K562 (cell line): ENCODE measurements around the gene GRB10. TPM values are rescaled to one million over a fixed set of nuclear protein-coding genes. Genes with fewer than 3 reads are reported as not detected.

Source experiments
- ATAC-seq: fragments of 200-7000 bp; cut with Tn5 transposase; 3 replicates; pipeline ENCODE4 v1.9.1; 2020; ENCODE audit warnings: moderate library complexity
- BruUV-seq: library from RNA; stranded (reverse); fragments of 400-500 nt; replicated peaks from 2 replicates; lab custom pipeline; 2021; lab: Mats Ljungman, UMichigan
- CTCF ChIA-PET: fragments of 300-600 bp; formaldehyde crosslinking; extraction: SDS; loops from one replicate; lab custom pipeline; 2021; ENCODE audit warnings: low intra/inter-chr PET ratio; lab: Yijun Ruan, JAX
- POLR2A ChIA-PET: fragments of 300-600, 350-650 bp; sonication (Branson Sonifier 250); formaldehyde crosslinking; extraction: SDS; loops from one replicate; lab custom pipeline; 2021; ENCODE audit warnings: antibody characterized with exemption, inconsistent platforms; lab: Yijun Ruan, JAX
- DNase-seq, 4 experiments: peaks; one replicate each; pipeline versions ENCODE4 v3.0.0 to v3.0.0-alpha.2; 2011 to 2018; ENCODE audit warnings: low spot score in 3 of 4, mixed read lengths in 3 of 4; ENCODE audit errors: extremely low read depth in 1 of 4
- FAIRE-seq: peaks from 2 replicates; lab custom pipeline; 2011; peaks lifted over from hg19 to GRCh38; lab: Jason Lieb, UNC
- H2AFZ ChIP-seq: 2 replicates; pipeline ENCODE4 v1.6.0; 2011; ENCODE audit warnings: low read depth, low read length, control low read depth, inconsistent platforms
- H3K27ac ChIP-seq: fragments of 200-600 bp; 3 replicates; pipeline ENCODE4 v1.8.0; 2011; ENCODE audit warnings: low read depth, mild to moderate bottlenecking, control low read depth, inconsistent platforms, low read length, moderate library complexity, mixed read lengths; ENCODE audit errors: extremely low read depth
- H3K27me3 ChIP-seq, 2 experiments: fragments of 300-600 bp in 1 of 2; 2 replicates in 1 of 2; 3 replicates in 1 of 2; pipeline versions ENCODE4 v1.6.0 to v1.8.0; 2011; ENCODE audit warnings: inconsistent platforms in 2 of 2, low read length in 2 of 2, mild to moderate bottlenecking in 1 of 2, mixed read lengths in 1 of 2, moderate library complexity in 1 of 2; ENCODE audit not compliant: control insufficient read depth in 2 of 2, insufficient read depth in 2 of 2
- H3K36me3 ChIP-seq: fragments of 300-600 bp; 3 replicates; pipeline ENCODE4 v1.8.0; 2011; ENCODE audit warnings: mild to moderate bottlenecking, low read length, inconsistent platforms; ENCODE audit not compliant: control insufficient read depth, insufficient read depth
- H3K4me1 ChIP-seq, 2 experiments: fragments of 200-600 bp in 1 of 2; replicated peaks in 1 of 2; 2 replicates in 1 of 2; 3 replicates in 1 of 2; pipeline versions ENCODE4 v1.5.1 to v1.8.0; 2011; ENCODE audit warnings: inconsistent platforms in 2 of 2, low read length in 2 of 2, mild to moderate bottlenecking in 1 of 2, mixed read lengths in 1 of 2, moderate library complexity in 1 of 2; ENCODE audit not compliant: control insufficient read depth in 2 of 2, insufficient read depth in 2 of 2
- H3K4me2 ChIP-seq: 2 replicates; pipeline ENCODE4 v1.6.1; 2011; ENCODE audit warnings: low read length, control low read depth, inconsistent platforms, mixed read lengths; ENCODE audit not compliant: insufficient read depth
- H3K4me3 ChIP-seq: fragments of 200-600 bp; sonication (generic), shearing (Covaris generic); 2 replicates; pipeline ENCODE4 v1.5.1; 2016; ENCODE audit warnings: control low read depth, inconsistent platforms
- H3K79me2 ChIP-seq: fragments of 200-600 bp; 3 replicates; pipeline ENCODE4 v1.8.0; 2011; ENCODE audit warnings: low read length, inconsistent platforms; ENCODE audit not compliant: control insufficient read depth, insufficient read depth
- H3K9ac ChIP-seq, 2 experiments: 2 replicates each; pipeline versions ENCODE4 v1.6.0 to v1.6.1; 2011; ENCODE audit warnings: low read depth in 2 of 2, low read length in 2 of 2, control low read depth in 1 of 2, inconsistent platforms in 1 of 2, mild to moderate bottlenecking in 1 of 2, mixed read lengths in 1 of 2; ENCODE audit not compliant: insufficient read depth in 1 of 2
- H3K9me1 ChIP-seq: one replicate; pipeline ENCODE4 v1.6.0; 2011; ENCODE audit warnings: inconsistent platforms, mild to moderate bottlenecking, low read length, moderate library complexity; ENCODE audit not compliant: control insufficient read depth, insufficient read depth
- H3K9me3 ChIP-seq: replicated peaks from 2 replicates; pipeline ENCODE4 v1.5.1; 2011; ENCODE audit warnings: low read depth, low read length, inconsistent platforms; ENCODE audit not compliant: control insufficient read depth, insufficient read depth
- H4K20me1 ChIP-seq: replicated peaks from 2 replicates; pipeline ENCODE4 v1.6.1; 2011; ENCODE audit warnings: low read length, inconsistent platforms, mixed read lengths; ENCODE audit not compliant: control insufficient read depth, insufficient read depth
- EP400 ChIP-seq: fragments of 450-650 bp; IDR thresholded peaks from 2 replicates; pipeline ENCODE4 v1.6.1; 2017; ENCODE audit warnings: antibody characterized with exemption, mild to moderate bottlenecking, moderate library complexity
- ESRRA ChIP-seq: fragments of 450-650 bp; IDR thresholded peaks from 2 replicates; pipeline ENCODE4 v1.6.1; 2014; ENCODE audit warnings: low read depth, mild to moderate bottlenecking, moderate library complexity, borderline replicate concordance
- ESRRB ChIP-seq: fragments of 250-450 bp; sonication (Bioruptor Pico); IDR thresholded peaks from 2 replicates; pipeline ENCODE4 v1.5.0; 2020; ENCODE audit warnings: mild to moderate bottlenecking, moderate library complexity, borderline replicate concordance
- ETS1 ChIP-seq: conservative IDR thresholded peaks from 2 replicates; pipeline ENCODE4 v1.6.1; 2011; ENCODE audit warnings: low read depth, mild to moderate bottlenecking, low read length; ENCODE audit not compliant: control insufficient read depth
- HNRNPK ChIP-seq: fragments of 200-400 bp; formaldehyde crosslinking; IDR thresholded peaks from one replicate; pipeline ENCODE4 v1.6.1; 2018; ENCODE audit warnings: mild to moderate bottlenecking, low read depth, low read length; ENCODE audit not compliant: poor library complexity, severe bottlenecking
- KDM4B ChIP-seq, 2 experiments: fragments of 450-650 bp in 1 of 2; sonication (generic) in 1 of 2; IDR thresholded peaks; 2 replicates each; pipeline ENCODE4 v1.6.1; 2016 to 2017; ENCODE audit warnings: borderline replicate concordance in 2 of 2, antibody characterized with exemption in 1 of 2, low read depth in 1 of 2, mild to moderate bottlenecking in 1 of 2
- MLLT1 ChIP-seq, 2 experiments: fragments of 450-650 bp; IDR thresholded peaks; 2 replicates each; pipeline ENCODE4 v1.6.1; 2016
- NUFIP1 ChIP-seq: fragments of 450-650 bp; IDR thresholded peaks from 2 replicates; pipeline ENCODE4 v1.6.1; 2018; ENCODE audit not compliant: partially characterized antibody
- SMC3 ChIP-seq: conservative IDR thresholded peaks from 2 replicates; pipeline ENCODE4 v1.6.1; 2011; ENCODE audit warnings: low read depth, low read length, improper control_type of control experiment; ENCODE audit not compliant: insufficient read depth
- SRSF9 ChIP-seq: fragments of 200-400 bp; formaldehyde crosslinking; IDR thresholded peaks from 2 replicates; pipeline ENCODE4 v1.6.1; 2017; ENCODE audit warnings: low read depth, low read length, borderline replicate concordance
- STAT5B ChIP-seq: fragments of 250-450 bp; sonication (Bioruptor Pico); IDR thresholded peaks from 2 replicates; pipeline ENCODE4 v1.8.0; 2021; ENCODE audit warnings: mild to moderate bottlenecking, inconsistent platforms
- TFAM ChIP-seq: fragments of 250-450 bp; sonication (Bioruptor Pico); conservative IDR thresholded peaks from 2 replicates; pipeline ENCODE4 v1.5.0; 2021; ENCODE audit warnings: mild to moderate bottlenecking, moderate library complexity
- WHSC1 ChIP-seq: IDR thresholded peaks from one replicate; pipeline ENCODE4 v1.6.1; 2012; ENCODE audit warnings: low read length, control low read depth, inconsistent platforms
- ZNF146 ChIP-seq: IDR thresholded peaks from one replicate; pipeline ENCODE4 v1.6.1; 2018; ENCODE audit warnings: missing compliant biosample characterization; ENCODE audit not compliant: unreplicated experiment
- ZNF511 ChIP-seq: sonication (generic); formaldehyde crosslinking; IDR thresholded peaks from 2 replicates; pipeline ENCODE4 v1.8.0; 2022; ENCODE audit warnings: mild to moderate bottlenecking, missing genetic modification reagents
- ZNF639 ChIP-seq, 2 experiments: fragments of 200-800 bp in 1 of 2; sonication (Bioruptor generic) in 1 of 2; sonication (generic) in 1 of 2; formaldehyde crosslinking in 1 of 2; IDR thresholded peaks in 1 of 2; conservative IDR thresholded peaks in 1 of 2; 2 replicates each; pipeline versions ENCODE4 v1.5.0 to v1.6.1; 2016 to 2020; ENCODE audit warnings: missing compliant biosample characterization in 1 of 2, missing genetic modification characterization in 1 of 2, missing genetic modification reagents in 1 of 2
- WGBS: fragments of 100-300 bp; shearing (Covaris generic); methylation state at CpG from one replicate; pipeline ENCODE4 v1.1.6; 2016; ENCODE audit warnings: low coverage, mixed read lengths; ENCODE audit not compliant: insufficient coverage; ENCODE audit errors: missing lambda C conversion rate; 5-methylcytosine and 5-hydroxymethylcytosine counted together
- in situ Hi-C: fragments of 300-500 bp; cut with MboI; formaldehyde crosslinking; loops from 4 replicates; pipeline ENCODE4 v1.15.0; 2018; ENCODE audit warnings: inconsistent platforms, mixed read lengths
- intact Hi-C: fragments of 100-400 bp; cut with micrococcal nuclease; formaldehyde crosslinking; loops from 2 replicates; pipeline ENCODE4 v1.14.2; 2022
- polyA plus RNA-seq, 8 experiments: library from polyadenylated mRNA; depleted of rRNA in 4 of 8; stranded (reverse) in 5 of 8; unstranded in 3 of 8; fragments of >200 nt; fragmentation: Nextera tagmentation in 2 of 8; fragmentation: Illumina TruSeq in 1 of 8; extraction: Ambion mirVana in 2 of 8; extraction: Trizol in 1 of 8; gene quantifications; 2 replicates each; pipeline versions ENCODE4 v1.2.1 to v1.2.3, GENCODE V29; 2011 to 2014; ENCODE audit warnings: inconsistent platforms in 1 of 8, missing spikeins in 1 of 8
- total RNA-seq, 7 experiments: library from RNA; depleted of rRNA in 6 of 7; stranded (reverse); fragments of >200 nt in 6 of 7; fragmentation: Illumina TruSeq in 2 of 7; extraction: Trizol in 2 of 7; gene quantifications; 2 replicates each; pipeline versions ENCODE4 v1.2.1 to v1.2.3, GENCODE V29; 2011 to 2021; ENCODE audit warnings: low replicate concordance in 1 of 7

Gene GRB10
- total and polyA plus RNA-seq, 9 of the 15 experiments (the other 6 are each of a cell fraction or from before 2014, with no cell fraction given): 8.9 to 88.5 (median 40.7) TPM

GRCh38 chr7:50748472-50748871, 34.2 kb downstream of the GRB10 start (continued):
- TF ChIP-seq HNRNPK: no peak
- TF ChIP-seq ESRRB: no peak
- no peak for TF ChIP-seq TFAM (CRISPR knock-in tag)

- Histone ChIP-seq H3K4me2 (no peak overlapping the region), H3K27me3 (no peaks in the 10 kb centered on the region), H2AFZ (no peak overlapping the region), H3K9me1 (no peaks in the 10 kb centered on the region), H3K9me3 (no peaks in the 10 kb centered on the region), H3K27ac (no peak overlapping the region), H3K36me3 (peaks cover 8% of the 10 kb centered on the region; the same call in 2 of the 3 replicates), H3K4me1 (no peaks in the 10 kb centered on the region), H3K79me2 (peaks cover 91% of the 10 kb centered on the region), H3K9ac (no peak overlapping the region), H3K4me3 (no peak overlapping the region), H4K20me1 (peaks cover 21% of the 10 kb centered on the region; the same call in 1 of the 2 replicates)
- CTCF ChIA-PET: no interaction called here
- BruUV-seq: no TSS peak
- in situ Hi-C loops (no loop called here), intact Hi-C loops (no loop called here)
- 81% methylated on average over 2 of the region's 2 CpGs for WGBS
- ATAC-seq (no peak), FAIRE-seq (peak; percentile 15), DNase-seq (no peak)
- POLR2A ChIA-PET: interaction anchor here (0.5 kb wide), 1 partner anchor 34 kb away, joined by 3 read pairs; no protein-coding TSS in a partner anchor
- TF ChIP-seq ESRRA (no peak), ZNF639 (CRISPR knock-in tag; conservative IDR thresholded peaks at IDR 0.05 in 1 of 2, IDR thresholded peaks at IDR 0.05 in 1 of 2) (no peak), SRSF9 (no peak), STAT5B (no peak), ZNF511 (CRISPR knock-in tag) (no peak), MLLT1 (IDR thresholded peaks at IDR 0.05) (no peak), ZNF146 (CRISPR knock-in tag) (no peak), WHSC1 (no peak), SMC3 (no peak), NUFIP1 (no peak), EP400 (no peak), KDM4B (IDR thresholded peaks at IDR 0.05; ENCODE audit: borderline replicate concordance in 2 of 2, low read depth in 1 of 2) (no peak), ETS1 (no peak)
These were observed 36.9 kb downstream of the GRB10 start for GRCh38 chr7:50745835-50746234.
